ENCODE data around the gene ANKS1B.

Gene ANKS1B

GRCh38 chr12:99154983-99155336 lies 829.8 kb downstream of the ANKS1B start:
- no peak for DNase-seq

- DNase-seq = no peak
These were observed 830.3 kb downstream of the ANKS1B start for GRCh38 chr12:99154216-99154982.

- no peak for DNase-seq
These were observed 831.4 kb downstream of the ANKS1B start for GRCh38 chr12:99153293-99153692.

- no peak for DNase-seq
These were observed 832.4 kb downstream of the ANKS1B start for GRCh38 chr12:99152337-99152736.

- no peak for DNase-seq
These were observed 833.0 kb downstream of the ANKS1B start for GRCh38 chr12:99151744-99152143.

- no peak for DNase-seq
These were observed 837.6 kb downstream of the ANKS1B start for GRCh38 chr12:99147130-99147529.

GRCh38 chr12:99146730-99147129 lies 838.0 kb downstream of the ANKS1B start:
- no peak for DNase-seq

- DNase-seq = no peak
These were observed 838.6 kb downstream of the ANKS1B start for GRCh38 chr12:99146185-99146584.

GRCh38 chr12:99142651-99143050 lies 842.1 kb downstream of the ANKS1B start:
- no peak for DNase-seq

GRCh38 chr12:99140017-99140720 lies 844.6 kb downstream of the ANKS1B start:
- DNase-seq = no peak

- DNase-seq = no peak
These were observed 846.3 kb downstream of the ANKS1B start for GRCh38 chr12:99138393-99138792.

GRCh38 chr12:99137124-99137855 lies 847.4 kb downstream of the ANKS1B start:
- DNase-seq = no peak

GRCh38 chr12:99136516-99136915 lies 848.2 kb downstream of the ANKS1B start:
- DNase-seq = peak; percentile 16

GRCh38 chr12:99135376-99135775 lies 849.4 kb downstream of the ANKS1B start:
- no peak for DNase-seq

GRCh38 chr12:99133401-99133800 lies 851.3 kb downstream of the ANKS1B start:
- DNase-seq = peak; percentile 6

- DNase-seq = peak; percentile 29
These were observed 853.0 kb downstream of the ANKS1B start for GRCh38 chr12:99131751-99132199.

GRCh38 chr12:99130808-99131553 lies 853.8 kb downstream of the ANKS1B start:
- peak; percentile 25 for DNase-seq

- no peak for DNase-seq
These were observed 856.4 kb downstream of the ANKS1B start for GRCh38 chr12:99128246-99128802.

GRCh38 chr12:99122959-99123358 lies 861.8 kb downstream of the ANKS1B start:
- no peak for DNase-seq

GRCh38 chr12:99122496-99122895 lies 862.2 kb downstream of the ANKS1B start:
- no peak for DNase-seq

GRCh38 chr12:99121546-99121945 lies 863.2 kb downstream of the ANKS1B start:
- no peak for DNase-seq

GRCh38 chr12:99119943-99120342 lies 864.8 kb downstream of the ANKS1B start:
- no peak for DNase-seq
